ACHN (cell line): ENCODE measurements around the gene ARL6IP4.
"Not testable (repeated sequence)": the region's sequence is repeated elsewhere in the genome, so short reads cannot be mapped to it uniquely, and the experiment has no call there.

Source experiments
- DNase-seq: peaks from one replicate; pipeline ENCODE4 v3.0.0-alpha.2; 2015
- in situ Hi-C: cut with HindIII; loops from 2 replicates; pipeline ENCODE4 v1.10.0; 2017; ENCODE audit warnings: low sequenced_read_pairs, low pct_ligation_motif_present, low pct_unique_long_range_greater_than_20kb

The ARL6IP4 gene

DNA sequence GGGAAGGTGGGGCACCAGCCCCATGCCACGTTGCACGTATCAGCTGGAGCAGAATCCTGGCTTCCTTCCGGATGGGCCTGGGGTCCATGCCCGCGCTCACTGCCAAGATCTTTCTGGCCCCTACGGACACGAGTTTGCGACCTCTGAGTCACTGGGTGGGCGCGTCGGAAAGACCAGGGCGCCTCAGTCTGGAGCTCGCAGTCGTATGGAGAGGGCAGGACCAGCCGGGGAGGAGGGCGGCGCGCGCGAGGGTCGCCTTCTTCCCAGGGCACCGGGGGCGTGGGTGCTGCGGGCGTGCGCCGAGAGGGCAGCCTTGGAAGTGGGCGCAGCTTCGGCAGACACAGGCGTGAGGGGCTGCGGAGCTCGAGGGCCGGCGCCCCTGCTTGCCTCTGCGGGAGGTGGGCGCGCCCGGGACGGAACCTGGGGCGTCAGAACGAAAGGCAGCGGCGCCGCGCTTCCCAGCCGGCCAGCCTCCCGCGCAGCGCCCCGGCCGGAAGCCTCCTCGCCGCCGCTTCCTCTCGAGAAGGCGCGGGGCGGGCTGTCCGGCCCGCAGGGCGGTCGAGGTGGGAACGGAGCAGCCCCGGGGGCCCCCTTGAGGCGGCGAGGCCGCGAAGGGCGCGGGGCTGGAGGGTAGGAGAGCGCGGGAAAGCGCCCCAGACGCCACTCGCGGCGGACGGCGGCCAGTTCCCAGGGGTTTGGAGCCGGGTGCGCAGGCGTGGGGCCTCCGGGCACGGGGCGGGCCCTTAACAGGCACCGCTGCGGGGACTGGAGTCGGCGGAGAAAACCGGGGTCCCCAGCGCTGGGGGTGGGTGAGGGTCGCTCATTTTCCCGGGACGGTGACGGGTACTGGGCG is at the start of gene ARL6IP4:
TSS of gene ARL6IP4 (plus strand) at position 499 of the 853 bp plus-strand sequence. CDS start 459 bp downstream, outside the sequence.
- peak; percentile 71 for DNase-seq
- in situ Hi-C loops = no loop called here

- DNase-seq = no peak
- in situ Hi-C loops = no loop called here
Measured at GRCh38 chr12:122932207-122932606, 48.3 kb upstream of the ARL6IP4 start.

DNA sequence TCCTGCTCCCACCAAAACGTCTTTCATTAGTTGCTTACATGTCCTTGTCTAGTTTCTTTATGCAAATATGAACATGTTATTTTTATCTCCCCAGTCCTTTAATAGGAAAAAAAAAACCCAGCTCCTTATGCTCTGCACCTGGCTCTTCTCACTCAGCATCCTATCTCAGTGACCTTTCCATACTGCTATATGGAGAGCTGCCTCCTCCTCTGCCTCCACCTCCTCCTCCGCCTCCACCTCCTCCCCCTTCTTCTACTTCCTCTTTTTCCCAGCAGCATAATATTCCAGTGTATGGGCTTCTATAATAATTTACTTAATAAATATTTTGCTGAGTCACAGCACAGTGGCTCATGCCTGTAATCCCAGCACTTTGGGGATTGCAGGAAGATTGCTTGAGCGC is 45.8 kb upstream of the ARL6IP4 start:
- no peak for DNase-seq
- in situ Hi-C loops = no loop called here

- no peak for DNase-seq
- in situ Hi-C loops = no loop called here
Measured at GRCh38 chr12:122935318-122935717, 45.2 kb upstream of the ARL6IP4 start.

GRCh38 chr12:122937622-122938091 is 42.8 kb upstream of the ARL6IP4 start:
- no peak for DNase-seq
- in situ Hi-C loops = no loop called here

GRCh38 chr12:122939125-122939524 is 41.4 kb upstream of the ARL6IP4 start:
- in situ Hi-C loops = no loop called here
- DNase-seq = no peak

GRCh38 chr12:122941351-122941750 is 39.1 kb upstream of the ARL6IP4 start:
- in situ Hi-C loops, DNase-seq: not testable (repeated sequence)

GRCh38 chr12:122942637-122943036 is 37.8 kb upstream of the ARL6IP4 start:
- in situ Hi-C loops = no loop called here
- DNase-seq = no peak

GRCh38 chr12:122943196-122943595 is 37.3 kb upstream of the ARL6IP4 start:
- in situ Hi-C loops = no loop called here
- no peak for DNase-seq

GRCh38 chr12:122944605-122945592 is 35.6 kb upstream of the ARL6IP4 start:
- in situ Hi-C loops = loop anchor here (5.0 kb wide), 1 partner anchor 63 kb away; no protein-coding TSS in a partner anchor
- DNase-seq = no peak

GRCh38 chr12:122946690-122947341 is 33.7 kb upstream of the ARL6IP4 start:
- DNase-seq = peak; percentile 100
- in situ Hi-C loops = loop anchor here (5.0 kb wide), 1 partner anchor 65 kb away; no protein-coding TSS in a partner anchor

GRCh38 chr12:122947352-122947792 is 33.1 kb upstream of the ARL6IP4 start:
- no peak for DNase-seq
- in situ Hi-C loops = loop anchor here (5.0 kb wide), 1 partner anchor 65 kb away; no protein-coding TSS in a partner anchor

- no peak for DNase-seq
- in situ Hi-C loops = loop anchor here (5.0 kb wide), 1 partner anchor 66 kb away; no protein-coding TSS in a partner anchor
Measured at GRCh38 chr12:122948605-122949004, 31.9 kb upstream of the ARL6IP4 start.

- in situ Hi-C loops = loop anchor here (5.0 kb wide), 1 partner anchor 67 kb away; no protein-coding TSS in a partner anchor
- DNase-seq = no peak
Measured at GRCh38 chr12:122949405-122949804, 31.1 kb upstream of the ARL6IP4 start.

DNA sequence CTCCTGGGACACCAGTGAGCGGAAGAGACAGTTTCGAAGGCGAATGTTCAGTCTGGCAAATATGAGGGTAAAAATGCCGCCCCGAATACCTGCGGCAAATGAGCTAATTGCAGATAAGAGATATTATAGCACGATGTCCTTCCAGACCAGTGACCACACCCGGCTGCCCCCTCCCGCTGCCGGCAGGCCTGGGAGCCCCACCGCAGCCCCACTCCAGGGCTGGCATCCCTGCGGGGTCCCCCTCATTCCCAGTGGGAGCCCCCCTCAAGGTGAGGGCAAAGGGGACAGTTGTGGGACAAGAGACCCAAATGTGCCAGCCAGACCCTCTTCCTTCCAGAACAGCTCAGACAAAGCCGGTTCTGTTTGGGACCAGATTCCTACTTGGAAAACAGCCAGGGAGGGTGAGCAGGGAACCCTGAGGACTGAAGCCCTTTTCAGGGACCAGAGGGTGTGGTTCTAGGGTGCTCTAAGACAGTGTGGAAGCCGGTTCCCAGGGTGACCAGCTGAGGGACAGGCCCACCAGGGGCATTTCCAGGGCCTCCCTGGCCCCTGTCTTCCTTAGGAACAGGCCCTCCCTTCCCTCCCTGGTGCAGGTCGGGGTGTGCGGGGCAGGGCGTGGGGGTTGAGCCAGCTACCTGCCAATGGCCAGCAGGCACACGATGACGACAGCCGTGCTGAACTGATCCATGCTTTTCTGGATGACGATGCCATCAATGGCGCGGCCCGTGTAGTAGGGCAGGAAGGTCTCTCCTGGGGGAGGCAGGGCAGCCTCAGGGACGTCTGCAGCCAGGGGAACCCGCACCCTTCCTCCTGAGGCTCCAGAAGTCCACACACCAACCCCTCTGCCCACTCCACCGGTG is 30.4 kb upstream of the ARL6IP4 start:
- no peak for DNase-seq
- in situ Hi-C loops = loop anchor here (5.0 kb wide), 1 partner anchor 68 kb away; no protein-coding TSS in a partner anchor

- DNase-seq = peak; percentile 84
- in situ Hi-C loops = no loop called here
Measured at GRCh38 chr12:122951406-122951805, 29.1 kb upstream of the ARL6IP4 start.
